GM18511 (cell line): ENCODE results near the gene LSP1.

ENCODE experiments used
- ATAC-seq: cut with Tn5 transposase; IDR thresholded peaks from one replicate; pipeline ENCODE4 v1.9.1; 2021; ENCODE audit warnings: mild to moderate bottlenecking, moderate library complexity; ENCODE audit not compliant: unreplicated experiment

The LSP1 gene

GRCh38 chr11:1926156-1927025, 73.5 kb downstream of the LSP1 start:
- no peak for ATAC-seq

- no peak for ATAC-seq
These were observed 74.4 kb downstream of the LSP1 start for GRCh38 chr11:1927026-1927847.

DNA sequence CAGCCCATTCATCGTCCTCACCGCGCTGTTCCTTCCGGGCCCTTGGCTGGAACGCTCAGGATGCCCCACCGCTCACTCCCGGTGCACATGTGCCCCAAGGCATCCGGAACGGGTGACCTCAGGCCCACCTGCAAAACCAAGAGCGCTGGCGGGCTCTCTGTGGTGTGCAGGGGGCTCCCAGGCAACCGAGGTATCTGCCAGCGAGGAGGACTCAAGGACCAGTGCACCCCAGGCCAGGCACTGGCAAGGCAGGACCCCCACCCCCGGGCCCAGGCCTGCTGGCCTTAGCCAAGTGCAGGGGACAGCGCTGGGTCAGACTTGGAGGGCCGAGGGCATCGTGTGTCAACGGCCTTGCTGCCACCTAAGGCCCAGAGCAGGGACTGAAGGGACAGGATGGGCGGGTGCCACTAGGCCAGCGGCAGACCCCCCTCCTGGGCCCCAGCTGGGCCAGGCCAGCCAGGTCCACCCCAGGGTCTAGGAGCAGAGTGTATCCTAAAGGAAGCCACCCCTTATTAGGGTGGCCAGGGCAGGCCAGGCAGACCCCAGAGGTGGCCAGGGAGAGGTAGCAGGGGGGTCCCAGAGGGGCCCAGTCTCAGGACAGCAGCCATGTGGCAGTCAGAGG, 75.1 kb downstream of the LSP1 start:
- ATAC-seq, result no peak

DNA sequence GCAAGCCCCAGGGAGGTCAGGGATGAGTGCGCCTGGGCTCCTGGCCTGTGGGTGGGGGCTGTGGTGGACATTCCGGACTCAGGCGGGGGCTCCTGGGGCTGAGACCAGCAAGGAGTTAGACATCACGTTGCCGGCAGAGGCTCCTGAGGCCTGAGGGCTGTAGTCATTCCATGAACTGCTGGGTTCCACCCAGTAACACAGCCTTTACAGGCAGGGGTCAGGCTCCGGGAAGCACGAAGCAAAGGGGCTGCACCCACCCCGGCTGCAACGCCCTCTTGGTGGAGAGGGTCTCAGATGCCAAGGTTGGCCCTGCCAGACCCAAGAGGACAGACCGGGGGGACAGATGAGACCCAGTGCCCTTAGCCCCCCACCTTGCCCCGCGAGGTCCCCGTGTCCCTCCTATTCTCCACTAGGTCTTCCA, 75.6 kb downstream of the LSP1 start:
- ATAC-seq, result no peak

DNA sequence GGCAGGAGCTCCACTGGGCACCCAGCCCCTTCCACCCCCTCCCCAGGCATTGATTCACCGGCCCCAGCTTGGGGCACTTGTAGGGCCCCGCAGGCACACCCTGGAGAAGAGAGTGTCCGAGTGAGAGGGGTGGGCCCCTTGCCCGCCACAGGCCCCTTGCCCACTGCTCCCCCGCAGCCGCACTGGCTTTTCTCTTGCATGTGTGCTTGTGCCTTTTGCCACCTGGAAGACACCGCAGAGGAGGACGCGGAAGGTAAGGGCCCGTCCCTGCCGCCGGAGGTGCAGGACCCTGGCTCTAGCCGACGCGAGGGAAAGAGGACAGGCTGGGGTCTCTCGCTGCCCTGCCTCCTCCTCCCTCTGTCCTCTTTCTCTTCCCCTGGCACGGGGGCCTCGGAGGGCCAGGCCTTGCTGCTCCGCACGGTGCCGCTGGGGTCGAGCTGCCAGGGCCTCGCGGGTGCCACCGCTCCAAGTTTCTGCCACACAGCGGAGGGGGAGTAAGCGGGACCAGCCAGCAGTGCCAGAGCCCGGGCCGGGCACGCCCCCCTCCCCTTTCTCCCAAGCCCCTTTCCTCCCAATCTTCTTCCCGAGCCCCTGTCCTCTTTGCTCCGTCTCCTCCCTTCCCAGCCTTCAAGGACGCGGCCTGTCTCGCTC, 76.1 kb downstream of the LSP1 start:
- no peak for ATAC-seq

GRCh38 chr11:1929621-1930461, 77.0 kb downstream of the LSP1 start:
- no peak for ATAC-seq

DNA sequence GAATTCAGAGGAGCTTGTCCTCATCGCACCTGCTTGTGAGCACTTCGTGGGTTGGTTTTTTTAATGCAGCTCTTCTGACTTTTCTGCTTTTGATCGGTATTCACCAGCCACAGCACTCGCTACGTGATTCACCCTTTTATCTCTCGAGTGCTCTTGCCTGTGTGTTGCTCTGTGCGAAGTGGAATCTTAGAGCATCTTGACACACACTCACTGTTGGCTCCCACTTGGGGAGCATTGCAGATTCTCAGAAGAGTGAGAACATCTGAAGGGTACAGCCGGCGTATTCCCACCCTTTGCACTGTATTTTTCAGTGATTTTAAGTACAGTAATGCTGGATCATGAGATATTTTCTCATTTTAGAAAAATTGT, 77.6 kb downstream of the LSP1 start:
- ATAC-seq, result no peak

DNA sequence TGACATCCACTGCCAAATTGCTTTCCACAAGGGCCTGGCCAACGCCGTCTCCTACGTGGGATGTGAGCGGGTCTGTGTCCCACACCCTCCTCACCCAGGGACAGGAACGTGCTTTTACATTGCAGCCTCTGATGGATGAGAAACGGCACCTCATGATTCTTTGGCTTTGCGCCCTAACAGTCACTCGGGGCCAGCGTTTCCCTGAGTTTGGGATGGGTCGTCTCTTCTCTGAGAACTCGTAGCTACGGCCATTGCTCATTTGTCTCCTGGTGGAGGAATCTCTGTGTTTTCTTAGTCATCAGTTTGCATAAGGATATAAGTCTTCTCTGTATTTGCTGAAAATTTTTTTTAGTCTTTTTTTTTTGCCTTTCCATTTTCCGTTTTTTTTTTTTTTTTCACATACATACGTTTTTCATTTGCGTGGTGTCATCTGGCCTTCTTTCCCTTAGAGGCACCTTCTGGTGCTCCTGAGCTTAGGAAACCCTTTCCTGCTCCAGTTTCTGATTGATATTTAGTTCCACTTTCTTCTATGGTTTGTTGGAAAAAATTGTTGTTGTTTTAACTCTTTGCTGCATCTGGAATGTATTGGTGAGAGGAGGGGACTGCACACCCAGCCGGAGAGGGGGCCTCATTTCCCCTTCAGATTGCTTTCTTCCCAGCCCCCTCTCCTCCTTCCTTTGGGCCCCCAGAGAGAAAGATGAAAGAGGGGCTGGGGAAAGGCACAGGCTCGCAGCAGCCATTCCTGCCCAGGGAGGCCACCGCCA, 78.6 kb downstream of the LSP1 start:
- ATAC-seq, result no peak

- no peak for ATAC-seq
These were observed 79.2 kb downstream of the LSP1 start for GRCh38 chr11:1932105-1932480.

- ATAC-seq, result no peak
These were observed 79.8 kb downstream of the LSP1 start for GRCh38 chr11:1932681-1933080.

- no peak for ATAC-seq
These were observed 80.8 kb downstream of the LSP1 start for GRCh38 chr11:1933416-1934334.

- no peak for ATAC-seq
These were observed 81.7 kb downstream of the LSP1 start for GRCh38 chr11:1934335-1935155.

GRCh38 chr11:1935156-1936071, 82.5 kb downstream of the LSP1 start:
- ATAC-seq, result no peak

GRCh38 chr11:1936072-1936780, 83.3 kb downstream of the LSP1 start:
- no peak for ATAC-seq

DNA sequence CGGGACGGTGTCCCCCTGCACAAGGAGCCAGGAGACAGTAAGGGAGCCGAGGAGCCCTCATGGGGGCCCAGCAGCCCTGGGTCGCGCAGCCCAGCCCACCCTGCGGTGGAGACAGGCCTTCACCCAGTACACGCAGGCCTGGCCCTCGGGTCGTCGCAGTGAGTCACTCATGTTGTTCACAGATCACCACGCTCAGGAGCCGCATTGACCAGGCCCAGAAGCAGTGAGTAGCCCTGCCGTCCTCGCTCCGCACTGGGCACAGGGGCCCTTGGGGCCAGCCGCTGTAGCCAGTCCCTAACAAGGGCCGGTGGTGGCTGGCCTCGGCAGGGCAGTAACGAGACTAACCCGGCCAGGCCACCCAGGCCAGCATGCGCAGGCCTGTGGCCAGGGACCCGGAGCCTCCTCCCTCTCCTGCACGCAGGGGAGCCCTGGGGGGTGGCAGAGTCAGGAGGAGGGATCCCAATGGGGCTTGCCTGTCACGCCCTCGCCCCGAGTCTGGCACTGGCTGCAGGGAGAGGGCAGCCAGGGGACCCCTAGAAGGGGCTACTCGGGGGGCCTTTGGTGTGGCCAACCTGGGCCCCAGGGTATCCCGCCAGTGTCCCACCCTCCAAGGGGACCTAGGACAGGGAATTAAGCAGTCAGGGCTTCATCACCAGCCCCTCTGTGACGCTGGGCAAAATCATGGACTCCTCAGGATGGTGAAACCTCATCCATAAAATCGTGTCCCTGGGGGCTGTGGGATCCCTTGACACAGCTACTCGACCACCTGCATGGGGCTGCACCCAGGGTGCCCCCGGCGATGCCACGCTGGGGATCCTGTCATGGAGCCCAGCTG, 84.1 kb downstream of the LSP1 start:
- no peak for ATAC-seq
